HG02885 (cell line): ENCODE results near the gene KMT2E.
"Not testable (repeated sequence)": the region's sequence is repeated elsewhere in the genome, so short reads cannot be mapped to it uniquely, and the experiment has no call there.

ENCODE experiments used
- ATAC-seq: cut with Tn5 transposase; IDR thresholded peaks from one replicate; pipeline ENCODE4 v1.9.1; 2021; ENCODE audit warnings: mild to moderate bottlenecking; ENCODE audit not compliant: unreplicated experiment, poor library complexity

The KMT2E gene, protein sequence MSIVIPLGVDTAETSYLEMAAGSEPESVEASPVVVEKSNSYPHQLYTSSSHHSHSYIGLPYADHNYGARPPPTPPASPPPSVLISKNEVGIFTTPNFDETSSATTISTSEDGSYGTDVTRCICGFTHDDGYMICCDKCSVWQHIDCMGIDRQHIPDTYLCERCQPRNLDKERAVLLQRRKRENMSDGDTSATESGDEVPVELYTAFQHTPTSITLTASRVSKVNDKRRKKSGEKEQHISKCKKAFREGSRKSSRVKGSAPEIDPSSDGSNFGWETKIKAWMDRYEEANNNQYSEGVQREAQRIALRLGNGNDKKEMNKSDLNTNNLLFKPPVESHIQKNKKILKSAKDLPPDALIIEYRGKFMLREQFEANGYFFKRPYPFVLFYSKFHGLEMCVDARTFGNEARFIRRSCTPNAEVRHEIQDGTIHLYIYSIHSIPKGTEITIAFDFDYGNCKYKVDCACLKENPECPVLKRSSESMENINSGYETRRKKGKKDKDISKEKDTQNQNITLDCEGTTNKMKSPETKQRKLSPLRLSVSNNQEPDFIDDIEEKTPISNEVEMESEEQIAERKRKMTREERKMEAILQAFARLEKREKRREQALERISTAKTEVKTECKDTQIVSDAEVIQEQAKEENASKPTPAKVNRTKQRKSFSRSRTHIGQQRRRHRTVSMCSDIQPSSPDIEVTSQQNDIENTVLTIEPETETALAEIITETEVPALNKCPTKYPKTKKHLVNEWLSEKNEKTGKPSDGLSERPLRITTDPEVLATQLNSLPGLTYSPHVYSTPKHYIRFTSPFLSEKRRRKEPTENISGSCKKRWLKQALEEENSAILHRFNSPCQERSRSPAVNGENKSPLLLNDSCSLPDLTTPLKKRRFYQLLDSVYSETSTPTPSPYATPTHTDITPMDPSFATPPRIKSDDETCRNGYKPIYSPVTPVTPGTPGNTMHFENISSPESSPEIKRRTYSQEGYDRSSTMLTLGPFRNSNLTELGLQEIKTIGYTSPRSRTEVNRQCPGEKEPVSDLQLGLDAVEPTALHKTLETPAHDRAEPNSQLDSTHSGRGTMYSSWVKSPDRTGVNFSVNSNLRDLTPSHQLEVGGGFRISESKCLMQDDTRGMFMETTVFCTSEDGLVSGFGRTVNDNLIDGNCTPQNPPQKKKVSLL (N-terminal part only)

GRCh38 chr7:105013816-105014692 lies at the start of gene KMT2E:
Gene KMT2E (plus strand): TSS chr7:105014205. CDS start chr7:105040953, 26,748 bp downstream.
- peak; percentile 28 for ATAC-seq

GRCh38 chr7:104964626-104965236 lies 49.3 kb upstream of the KMT2E start:
- no peak for ATAC-seq

GRCh38 chr7:104966022-104966421 lies 48.0 kb upstream of the KMT2E start:
- no peak for ATAC-seq

GRCh38 chr7:104967088-104967487 lies 46.9 kb upstream of the KMT2E start:
- ATAC-seq = no peak

DNA sequence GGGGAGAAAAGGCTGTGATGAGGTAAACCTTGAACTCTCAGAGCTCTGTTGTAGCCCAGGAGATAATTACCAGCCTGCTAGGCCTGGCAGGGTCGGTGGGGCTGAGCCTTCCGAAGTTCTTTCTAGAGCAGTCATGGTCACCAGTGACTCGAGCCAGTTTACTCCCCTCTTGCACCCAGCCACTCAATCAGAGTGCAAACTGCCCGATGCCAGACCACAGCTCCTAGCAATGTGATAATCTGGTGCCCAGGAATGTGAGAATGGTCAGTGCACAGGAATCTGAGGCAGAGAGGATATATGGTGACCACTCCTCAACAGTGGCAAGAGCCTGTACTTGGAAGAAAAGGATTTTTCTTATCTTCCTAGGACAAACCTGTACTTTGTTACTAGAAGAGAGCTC lies 46.4 kb upstream of the KMT2E start:
- ATAC-seq = no peak

- no peak for ATAC-seq
These were observed 45.4 kb upstream of the KMT2E start for GRCh38 chr7:104968648-104969047.

DNA sequence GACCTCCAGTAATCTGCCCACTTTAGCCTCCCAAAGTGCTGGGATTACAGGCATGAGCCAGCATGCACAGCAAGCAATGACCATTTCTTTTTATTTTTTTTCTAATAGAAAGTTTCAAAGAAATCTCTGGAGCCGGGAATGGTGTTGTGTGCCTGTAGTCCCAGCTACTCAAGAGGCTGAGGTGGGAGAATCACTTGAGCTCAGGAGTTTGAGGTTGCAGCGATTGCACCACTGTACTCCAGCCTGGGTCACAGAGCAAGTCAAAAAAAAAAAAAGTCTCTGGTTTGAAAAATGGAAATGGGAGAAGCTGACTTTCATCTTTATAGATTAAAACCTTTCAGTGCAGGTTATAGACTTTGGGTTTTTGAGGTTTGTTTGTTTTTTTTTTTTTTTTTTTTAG lies 44.8 kb upstream of the KMT2E start:
- ATAC-seq = no peak

- no peak for ATAC-seq
These were observed 42.5 kb upstream of the KMT2E start for GRCh38 chr7:104971290-104972071.

DNA sequence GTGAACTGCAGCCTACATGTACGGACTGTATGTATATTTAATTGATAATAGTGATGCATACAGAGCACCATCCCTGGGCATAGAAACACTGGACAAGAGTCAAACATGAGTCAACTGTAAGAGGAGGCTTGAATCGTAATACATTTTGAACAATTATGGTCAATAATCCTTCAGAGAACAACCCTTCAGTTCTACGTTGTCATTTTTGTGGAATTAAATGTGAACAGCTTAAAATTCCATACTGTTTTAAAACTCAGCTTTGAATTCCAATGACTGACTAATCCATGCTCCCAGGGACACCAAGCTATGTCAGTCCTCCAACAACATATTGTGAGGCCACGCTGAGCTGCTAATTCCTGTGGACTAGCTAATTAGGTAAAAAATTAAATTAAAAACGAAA lies 41.5 kb upstream of the KMT2E start:
- no peak for ATAC-seq

DNA sequence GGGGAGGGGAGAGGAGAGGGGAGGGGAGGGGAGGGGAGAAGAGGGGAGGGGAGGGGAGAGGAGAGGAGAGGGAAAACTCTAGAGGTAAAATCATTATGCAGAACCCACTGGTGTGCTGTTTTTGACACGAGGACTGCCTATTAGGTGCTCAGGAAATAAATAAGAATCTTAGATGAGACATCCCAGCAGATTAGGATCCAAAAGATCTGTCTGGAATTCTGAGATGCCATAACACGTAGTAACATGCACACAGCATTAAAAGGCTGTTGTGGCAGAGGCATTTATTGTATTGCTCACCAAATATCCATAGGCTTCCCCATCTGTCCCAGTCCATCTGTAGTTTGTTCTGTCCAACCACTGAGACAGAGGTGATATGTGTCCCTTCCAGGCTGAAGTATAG lies 40.8 kb upstream of the KMT2E start:
- ATAC-seq = no peak

DNA sequence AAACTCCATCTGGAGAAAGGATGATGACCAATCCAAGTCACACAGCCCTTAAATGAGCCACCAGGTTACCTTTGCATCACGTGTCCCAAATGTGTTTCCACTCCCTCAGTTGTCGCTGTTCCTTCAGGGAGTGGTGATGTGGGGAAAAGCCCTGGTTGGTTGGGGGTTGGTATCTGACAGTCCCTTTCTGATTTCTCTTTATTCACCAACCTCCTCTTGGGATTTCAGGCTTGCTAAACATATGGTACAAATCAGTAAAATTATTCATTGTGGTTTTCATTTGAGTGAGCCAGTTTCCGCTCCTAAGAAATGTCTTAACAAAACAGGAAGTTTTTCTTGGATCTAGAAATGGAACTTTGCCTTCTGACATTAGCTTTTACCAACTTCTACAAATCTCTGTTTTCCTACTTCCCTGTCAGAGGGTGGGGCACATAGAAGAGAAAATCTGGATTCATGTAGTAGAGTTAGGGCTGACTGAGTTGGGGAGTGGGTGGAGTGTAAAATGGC lies 40.0 kb upstream of the KMT2E start:
- ATAC-seq = no peak

- not testable (repeated sequence) for ATAC-seq
These were observed 38.5 kb upstream of the KMT2E start for GRCh38 chr7:104975553-104975952.

DNA sequence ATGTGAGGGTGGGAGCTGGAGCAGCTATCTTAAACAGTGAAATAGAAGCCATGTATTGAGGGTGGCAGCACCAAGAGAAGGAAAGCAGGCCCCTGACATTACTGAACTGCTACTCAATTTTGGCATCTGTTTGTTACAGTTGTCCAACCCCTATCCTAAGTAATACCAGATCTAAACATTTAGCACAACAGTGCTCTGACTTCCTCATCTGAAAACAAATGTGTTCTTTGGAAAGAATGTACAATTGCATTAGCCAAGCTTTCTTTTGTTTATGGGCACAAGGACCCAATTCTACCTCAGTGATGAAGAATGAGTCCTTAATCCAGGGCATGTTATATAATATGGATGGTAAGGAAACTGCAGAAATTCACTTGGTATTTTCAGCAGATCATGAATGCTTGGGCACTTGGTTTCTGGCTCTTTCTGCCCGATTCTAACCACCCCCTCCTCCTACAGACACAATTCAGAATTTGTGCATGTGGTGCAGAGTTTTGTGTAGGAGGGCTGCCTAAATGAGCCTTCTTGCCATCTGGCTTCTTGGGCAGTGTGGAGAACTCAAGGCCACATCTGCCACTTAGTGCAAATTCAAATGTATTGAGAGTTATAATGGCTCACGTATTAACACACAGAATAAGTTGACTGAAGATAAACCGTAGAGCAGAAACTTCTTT lies 36.9 kb upstream of the KMT2E start:
- no peak for ATAC-seq

GRCh38 chr7:104978460-104978859 lies 35.5 kb upstream of the KMT2E start:
- no peak for ATAC-seq

GRCh38 chr7:104979167-104979841 lies 34.7 kb upstream of the KMT2E start:
- no peak for ATAC-seq

GRCh38 chr7:104980440-104980839 lies 33.6 kb upstream of the KMT2E start:
- no peak for ATAC-seq
